PFSK-1 (cell line): ENCODE data around the gene RPL12.

Experiments used
- POLR2AphosphoS5 ChIP-seq: IDR thresholded peaks from 2 replicates; pipeline ENCODE4 v1.6.1; 2012; ENCODE audit warnings: low read depth, mild to moderate bottlenecking, control low read depth, low read length, moderate library complexity
- TAF1 ChIP-seq: IDR thresholded peaks from 2 replicates; pipeline ENCODE4 v1.6.1; 2012; ENCODE audit warnings: low read length, control low read depth, borderline replicate concordance; ENCODE audit not compliant: insufficient read depth

DNA sequence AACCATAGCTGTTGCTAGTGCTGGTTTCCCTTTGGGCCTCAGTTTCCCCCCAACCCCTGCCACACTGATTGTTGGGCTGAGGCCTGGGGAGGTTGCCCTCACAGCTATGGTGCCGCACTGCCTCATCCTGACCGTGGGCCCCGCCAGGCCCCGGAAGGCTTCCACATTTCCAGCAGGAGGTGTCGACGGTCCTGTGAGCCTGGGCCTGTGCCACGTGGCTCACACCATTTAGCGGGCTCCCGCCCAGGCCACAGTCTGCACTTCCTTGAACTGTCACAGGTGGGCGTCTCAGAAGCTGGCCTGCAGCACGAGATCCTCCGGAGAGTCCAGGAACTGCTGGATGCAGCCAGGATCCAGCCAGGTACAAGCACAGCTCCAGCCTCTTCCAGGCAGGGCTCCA, 45.8 kb upstream of the RPL12 start:
- TF ChIP-seq POLR2AphosphoS5: no peak
- TF ChIP-seq TAF1: no peak
